ENCODE measurements around the gene CFAP46. TPM values are rescaled to one million over a fixed set of nuclear protein-coding genes. Genes with fewer than 3 reads are reported as not detected.

CFAP46 gene
- total and polyA plus RNA-seq, 10 of the 15 experiments (the other 5 are each of a cell fraction or from before 2014, with no cell fraction given): 0.01 to 0.18 (median 0.03) TPM; not detected in 7

- POLR2A ChIA-PET: no interaction called here
- CTCF ChIA-PET: no interaction called here
- H3K27ac ChIP-seq (ENCODE audit: control insufficient read depth, insufficient read depth): no peak overlapping the region
Measured at GRCh38 chr10:132820056-132820455, 122.3 kb downstream of the CFAP46 start.

GRCh38 chr10:132817701-132818211 is 124.6 kb downstream of the CFAP46 start:
- Histone ChIP-seq H3K9ac (ENCODE audit: control insufficient read depth, insufficient read depth, low read length) (no peak overlapping the region), H2AFZ (ENCODE audit: control insufficient read depth, low read depth, low read length) (no peak overlapping the region), H3K4me2 (ENCODE audit: control insufficient read depth, insufficient read depth) (no peak overlapping the region), H3K9me3 (replicated peaks; ENCODE audit: control insufficient read depth, insufficient read depth, low read length) (no peaks in the 10 kb centered on the region; the same call in 2 of the 3 replicates), H3K27me3 (replicated peaks in 1 of 2; ENCODE audit: control insufficient read depth in 2 of 2, insufficient read depth in 2 of 2, low read length in 1 of 2) (no peaks in the 10 kb centered on the region), H4K20me1 (ENCODE audit: control insufficient read depth, insufficient read depth) (no peaks in the 10 kb centered on the region), H3K4me1 (ENCODE audit: control insufficient read depth, insufficient read depth, low read length) (no peaks in the 10 kb centered on the region), H3K79me2 (ENCODE audit: control insufficient read depth, insufficient read depth, low read length) (no peaks in the 10 kb centered on the region), H3K4me3 (no peak overlapping the region), H3K36me3 (ENCODE audit: control insufficient read depth in 2 of 2, insufficient read depth in 2 of 2, low read length in 1 of 2) (no peaks in the 10 kb centered on the region), H3K27ac (ENCODE audit: control insufficient read depth, insufficient read depth) (no peak overlapping the region)
- whole genome bisulfite sequencing (ENCODE audit: insufficient coverage, insufficient replicate concordance, low lambda C conversion rate, missing lambda C conversion rate): 60% methylated on average over 29 of the region's 29 CpGs
- no TSS peak for BruUV-seq (replicated peaks)
- ChIA-PET SMC1A (ENCODE audit: uncharacterized antibody, unreplicated experiment) (no interaction called here), POLR2A (no interaction called here), CTCF (no interaction called here), RAD21 (ENCODE audit: unreplicated experiment) (no interaction called here)
- FAIRE-seq: no peak
- intact Hi-C loops (cut with micrococcal nuclease; ENCODE audit: unreplicated experiment) (no loop called here), in situ Hi-C loops (cut with MboI) (no loop called here)
- TF ChIP-seq FOS (IDR thresholded peaks at IDR 0.05; ENCODE audit: borderline replicate concordance, extremely low read depth, insufficient read length) (no peak), FOXK2 (IDR thresholded peaks at IDR 0.05) (no peak), BHLHE40 (IDR thresholded peaks at IDR 0.05; ENCODE audit: borderline replicate concordance in 1 of 2, low read depth in 2 of 2, low read length in 1 of 2) (no peak), CHD2 (IDR thresholded peaks at IDR 0.05; ENCODE audit: borderline replicate concordance, low read depth, low read length) (no peak), GATAD2B (conservative IDR thresholded peaks at IDR 0.05; ENCODE audit: low read depth) (no peak), MEF2A (IDR thresholded peaks at IDR 0.05; ENCODE audit: insufficient read depth, low read depth, low read length) (no peak), MYB (IDR thresholded peaks at IDR 0.05; ENCODE audit: borderline replicate concordance, low read depth, low read length) (no peak), TAF1 (IDR thresholded peaks at IDR 0.05; ENCODE audit: borderline replicate concordance, low read depth, low read length) (no peak), EZH2 (IDR thresholded peaks at IDR 0.05; ENCODE audit: borderline replicate concordance, control insufficient read depth, low read depth, low read length) (no peak), RBBP5 (conservative IDR thresholded peaks at IDR 0.05) (no peak)
- no peak for DNase-seq (ENCODE audit: low read depth, low spot score)
- no peak for ATAC-seq

More at GRCh38 chr10:132820056-132820455, 122.3 kb downstream of the CFAP46 start:
- no peak overlapping the region for H3K4me2 ChIP-seq (ENCODE audit: control insufficient read depth, insufficient read depth)
- BruUV-seq (replicated peaks): no TSS peak
- ATAC-seq (no peak), DNase-seq (ENCODE audit: low read depth, low spot score) (no peak), FAIRE-seq (no peak)
- no peak overlapping the region for H2AFZ ChIP-seq (ENCODE audit: control insufficient read depth, low read depth, low read length)
- SMC1A ChIA-PET (ENCODE audit: uncharacterized antibody, unreplicated experiment): no interaction called here
- H3K9ac ChIP-seq (ENCODE audit: control insufficient read depth, insufficient read depth, low read length): no peak overlapping the region
- no peaks in the 10 kb centered on the region for H3K4me1 ChIP-seq (ENCODE audit: control insufficient read depth, insufficient read depth, low read length)
- intact Hi-C loops (cut with micrococcal nuclease; ENCODE audit: unreplicated experiment) (no loop called here), in situ Hi-C loops (cut with MboI) (no loop called here)
- no peak overlapping the region for H3K4me3 ChIP-seq
- no peaks in the 10 kb centered on the region for H3K27me3 ChIP-seq (replicated peaks in 1 of 2; ENCODE audit: control insufficient read depth in 2 of 2, insufficient read depth in 2 of 2, low read length in 1 of 2)
- H3K36me3 ChIP-seq (ENCODE audit: control insufficient read depth in 2 of 2, insufficient read depth in 2 of 2, low read length in 1 of 2): no peaks in the 10 kb centered on the region
- no peaks in the 10 kb centered on the region for H3K79me2 ChIP-seq (ENCODE audit: control insufficient read depth, insufficient read depth, low read length)
- H4K20me1 ChIP-seq (ENCODE audit: control insufficient read depth, insufficient read depth): no peaks in the 10 kb centered on the region
- RAD21 ChIA-PET (ENCODE audit: unreplicated experiment): no interaction called here
- 62% methylated on average over 13 of the region's 13 CpGs for WGBS (ENCODE audit: insufficient coverage, insufficient replicate concordance, low lambda C conversion rate, missing lambda C conversion rate)
- H3K9me3 ChIP-seq (replicated peaks; ENCODE audit: control insufficient read depth, insufficient read depth, low read length): no peaks in the 10 kb centered on the region; the same call in 2 of the 3 replicates
- no peak for TF ChIP-seq SMAD1 (IDR thresholded peaks at IDR 0.05; ENCODE audit: low read depth, partially characterized antibody)
- no peak for TF ChIP-seq ZBTB33 (IDR thresholded peaks at IDR 0.05)
